Endothelial cell of umbilical vein (primary cell): ENCODE data around the gene AUTS2. TPM values are rescaled to one million over a fixed set of nuclear protein-coding genes. Genes with fewer than 3 reads are reported as not detected.

ENCODE experiments used
- BruUV-seq: library from RNA; stranded (reverse); fragments of 400-500 nt; replicated peaks from 2 replicates; lab custom pipeline; 2021; lab: Mats Ljungman, UMichigan
- CTCF ChIA-PET: fragments of 300-600, 350-600 bp; sonication (Branson Sonifier 250); formaldehyde crosslinking; loops from one replicate; lab custom pipeline; 2021; ENCODE audit warnings: antibody characterized with exemption, inconsistent platforms; lab: Charles Lee
- POLR2A ChIA-PET: fragments of 300-600, 350-600 bp; sonication (Branson Sonifier 250); formaldehyde crosslinking; loops from one replicate; lab custom pipeline; 2021; ENCODE audit warnings: antibody characterized with exemption, inconsistent platforms; lab: Charles Lee
- DNase-seq: peaks from one replicate; pipeline ENCODE4 v3.0.0-alpha.2; 2011; ENCODE audit warnings: low read depth, low spot score
- FAIRE-seq: peaks from 2 replicates; lab custom pipeline; 2011; peaks lifted over from hg19 to GRCh38; lab: Jason Lieb, UNC
- H2AFZ ChIP-seq: 2 replicates; pipeline ENCODE4 v1.6.0; 2012; ENCODE audit warnings: low read depth, low read length, control low read depth, inconsistent platforms
- H3K27ac ChIP-seq: 2 replicates; pipeline ENCODE4 v1.5.1; 2011; ENCODE audit warnings: low read depth, mild to moderate bottlenecking, control low read depth, low read length, moderate library complexity; ENCODE audit not compliant: insufficient read depth
- H3K27me3 ChIP-seq, 2 experiments: 2 replicates each; pipeline versions ENCODE4 v1.6.0 to v1.6.1; 2011; ENCODE audit warnings: low read length in 2 of 2, mixed read lengths in 1 of 2; ENCODE audit not compliant: control insufficient read depth in 2 of 2, insufficient read depth in 2 of 2
- H3K36me3 ChIP-seq, 2 experiments: 2 replicates in 1 of 2; 3 replicates in 1 of 2; pipeline ENCODE4 v1.5.1; 2011; ENCODE audit warnings: low read length in 2 of 2, mild to moderate bottlenecking in 1 of 2, moderate library complexity in 1 of 2; ENCODE audit not compliant: control insufficient read depth in 2 of 2, insufficient read depth in 2 of 2; ENCODE audit errors: extremely low read depth in 1 of 2
- H3K4me1 ChIP-seq: 3 replicates; pipeline ENCODE4 v1.5.1; 2011; ENCODE audit warnings: mild to moderate bottlenecking, low read length; ENCODE audit not compliant: control insufficient read depth, insufficient read depth; ENCODE audit errors: extremely low read depth
- H3K4me2 ChIP-seq: 2 replicates; pipeline ENCODE4 v1.6.1; 2011; ENCODE audit warnings: low read length, control low read depth, mixed read lengths; ENCODE audit not compliant: insufficient read depth
- H3K4me3 ChIP-seq, 3 experiments: fragments of 200-600 bp in 1 of 3; sonication (generic), shearing (Covaris generic) in 1 of 3; replicated peaks in 1 of 3; 2 replicates each; pipeline ENCODE4 v1.5.1; 2011 to 2016; ENCODE audit warnings: control low read depth in 3 of 3, low read length in 3 of 3, mild to moderate bottlenecking in 2 of 3, inconsistent platforms in 1 of 3, low read depth in 1 of 3, moderate library complexity in 1 of 3; ENCODE audit not compliant: insufficient read depth in 1 of 3
- H3K79me2 ChIP-seq: 2 replicates; pipeline ENCODE4 v1.6.0; 2012; ENCODE audit warnings: low read length, inconsistent platforms; ENCODE audit not compliant: control insufficient read depth, insufficient read depth
- H3K9ac ChIP-seq: replicated peaks from 2 replicates; pipeline ENCODE3; 2011; ENCODE audit warnings: low read length, control low read depth; ENCODE audit not compliant: insufficient read depth; ENCODE audit errors: extremely low read depth
- H3K9me1 ChIP-seq: replicated peaks from 3 replicates; pipeline ENCODE4 v1.6.0; 2011; ENCODE audit warnings: mild to moderate bottlenecking, low read length; ENCODE audit not compliant: control insufficient read depth, insufficient read depth; ENCODE audit errors: extremely low read depth
- H3K9me3 ChIP-seq: replicated peaks from 2 replicates; pipeline ENCODE4 v1.5.1; 2012; ENCODE audit warnings: low read length, inconsistent platforms; ENCODE audit not compliant: control insufficient read depth, insufficient read depth
- H4K20me1 ChIP-seq: replicated peaks from 2 replicates; pipeline ENCODE3; 2011; ENCODE audit warnings: mild to moderate bottlenecking, low read length; ENCODE audit not compliant: control insufficient read depth, insufficient read depth; ENCODE audit errors: extremely low read depth
- CTCF ChIP-seq, 2 donors: IDR thresholded peaks; 1 replicate in 1 of 2; 2 replicates in 1 of 2; pipeline ENCODE4 v1.5.1; 2011; ENCODE audit warnings: low read length in 2 of 2, mild to moderate bottlenecking in 2 of 2, moderate library complexity in 2 of 2, control low read depth in 1 of 2, inconsistent platforms in 1 of 2, low read depth in 1 of 2; ENCODE audit not compliant: insufficient read depth in 1 of 2; ENCODE audit errors: extremely low read depth in 1 of 2
- EZH2 ChIP-seq: IDR thresholded peaks from 2 replicates; pipeline ENCODE4 v1.6.1; 2012; ENCODE audit warnings: borderline replicate concordance, low read depth, mild to moderate bottlenecking, moderate library complexity, low read length, inconsistent platforms; ENCODE audit not compliant: severe bottlenecking
- FOS ChIP-seq: IDR thresholded peaks from 2 replicates; pipeline ENCODE4 v1.6.1; 2011; ENCODE audit warnings: mild to moderate bottlenecking, low read length, moderate library complexity, borderline replicate concordance; ENCODE audit not compliant: insufficient read depth
- GATA2 ChIP-seq: IDR thresholded peaks from 2 replicates; pipeline ENCODE4 v1.7.0; 2011; ENCODE audit warnings: low read depth, mild to moderate bottlenecking, moderate library complexity, mixed read lengths, low read length; ENCODE audit not compliant: insufficient read length, insufficient read depth
- JUN ChIP-seq: IDR thresholded peaks from 2 replicates; pipeline ENCODE4 v1.6.1; 2011; ENCODE audit warnings: borderline replicate concordance, low read depth; ENCODE audit not compliant: insufficient read length, insufficient read depth
- MAX ChIP-seq: IDR thresholded peaks from 2 replicates; pipeline ENCODE4 v1.6.1; 2011; ENCODE audit not compliant: insufficient read depth, insufficient read length
- MYC ChIP-seq: IDR thresholded peaks from one replicate; pipeline ENCODE4 v1.6.1; 2011; ENCODE audit warnings: mild to moderate bottlenecking, low read depth, low read length
- POLR2A ChIP-seq: IDR thresholded peaks from 2 replicates; pipeline ENCODE4 v1.6.1; 2012; ENCODE audit warnings: low read depth, mild to moderate bottlenecking, control low read depth, low read length
- POLR2AphosphoS5 ChIP-seq: IDR thresholded peaks from 2 replicates; pipeline ENCODE4 v1.6.1; 2012; ENCODE audit warnings: low read depth, mild to moderate bottlenecking, control low read depth, low read length, moderate library complexity; ENCODE audit not compliant: insufficient read depth
- dilution Hi-C: fragments of 300-500 bp; cut with MboI; formaldehyde crosslinking; loops from one replicate; pipeline ENCODE4 v1.15.0; 2019; ENCODE audit warnings: low sequenced_read_pairs; ENCODE audit not compliant: extremely low pct_ligation_motif_present
- intact Hi-C: fragments of 100-400 bp; cut with micrococcal nuclease; formaldehyde crosslinking; loops from one replicate; pipeline ENCODE4 v1.10.0; 2022
- polyA plus RNA-seq, 4 experiments: library from polyadenylated mRNA; depleted of rRNA in 3 of 4; stranded (reverse) in 3 of 4; unstranded in 1 of 4; fragments of >200 nt; gene quantifications; 2 replicates each; pipeline versions ENCODE4 v1.2.1 to v1.2.3, GENCODE V29; 2011 to 2012; ENCODE audit warnings: missing spikeins in 1 of 4
- total RNA-seq: library from RNA; stranded (reverse); gene quantifications from 2 replicates; pipeline ENCODE4 v1.2.3, GENCODE V29; 2021

Gene AUTS2
- total and polyA plus RNA-seq, 2 donors (not counting 3 experiments of a cell fraction or from before 2014, with no cell fraction given): 0.59 to 8.0 TPM

DNA sequence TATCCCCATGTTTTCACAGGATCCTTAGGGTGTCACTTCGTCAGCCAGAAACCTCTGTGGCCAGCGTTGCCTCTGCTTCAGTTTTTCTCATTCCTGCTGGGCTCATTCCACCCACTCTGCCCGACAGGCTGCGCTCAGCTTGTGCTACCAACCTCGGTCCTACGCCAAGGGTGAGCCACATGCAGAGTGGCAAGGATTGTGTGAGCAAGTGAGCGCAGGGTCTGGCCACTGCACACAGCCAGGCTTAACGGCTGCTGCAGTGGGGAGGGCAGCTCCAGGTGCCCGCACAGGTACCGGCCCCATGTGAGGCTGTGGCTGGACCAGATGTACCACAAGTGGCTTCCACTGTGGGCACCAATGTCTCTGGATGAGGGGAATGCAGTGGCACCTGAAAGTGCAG, 329.2 kb downstream of the AUTS2 start:
- BruUV-seq: no TSS peak
- dilution Hi-C loops (no loop called here), intact Hi-C loops (no loop called here)
- ChIA-PET CTCF (no interaction called here), POLR2A (no interaction called here)
- Histone ChIP-seq H3K27me3 (no peaks in the 10 kb centered on the region), H3K36me3 (no peaks in the 10 kb centered on the region), H3K4me3 (no peak overlapping the region), H3K4me1 (no peaks in the 10 kb centered on the region), H3K79me2 (no peaks in the 10 kb centered on the region), H3K27ac (no peak overlapping the region), H2AFZ (no peak overlapping the region), H3K9ac (no peak overlapping the region), H4K20me1 (no peaks in the 10 kb centered on the region), H3K4me2 (no peak overlapping the region), H3K9me3 (peaks cover 2% of the 10 kb centered on the region), H3K9me1 (no peaks in the 10 kb centered on the region)
- FAIRE-seq (no peak), DNase-seq (no peak)
- TF ChIP-seq FOS: no peak
- TF ChIP-seq POLR2A: no peak
- no peak for TF ChIP-seq POLR2AphosphoS5
- TF ChIP-seq GATA2: no peak
- no peak for TF ChIP-seq EZH2
- TF ChIP-seq JUN: no peak

GRCh38 chr7:69928621-69929020, 330.3 kb downstream of the AUTS2 start:
- no TSS peak for BruUV-seq
- no peak overlapping the region for H3K4me2 ChIP-seq
- dilution Hi-C loops (no loop called here), intact Hi-C loops (no loop called here)
- no peak overlapping the region for H3K9ac ChIP-seq
- H3K9me3 ChIP-seq: peaks cover 2% of the 10 kb centered on the region
- no peak for TF ChIP-seq MYC
- no peak for TF ChIP-seq MAX
- no peak for TF ChIP-seq JUN
- TF ChIP-seq POLR2A: no peak
- no peak for TF ChIP-seq POLR2AphosphoS5
- TF ChIP-seq EZH2: no peak
- no peak for TF ChIP-seq FOS
- TF ChIP-seq CTCF (IDR thresholded peaks at IDR 0.05; ENCODE audit: extremely low read depth in 1 of 2, insufficient read depth in 1 of 2, low read depth in 1 of 2, low read length in 2 of 2): no peak
- TF ChIP-seq GATA2: no peak
- no peaks in the 10 kb centered on the region for H4K20me1 ChIP-seq
- no peaks in the 10 kb centered on the region for H3K79me2 ChIP-seq
- no peak overlapping the region for H3K27ac ChIP-seq
- no peak for DNase-seq
- POLR2A ChIA-PET: no interaction called here
- CTCF ChIA-PET: no interaction called here
- H3K27me3 ChIP-seq: no peaks in the 10 kb centered on the region
- H2AFZ ChIP-seq: no peak overlapping the region
- no peaks in the 10 kb centered on the region for H3K4me1 ChIP-seq
- FAIRE-seq: no peak
- no peak overlapping the region for H3K4me3 ChIP-seq
- H3K36me3 ChIP-seq: no peaks in the 10 kb centered on the region
- no peaks in the 10 kb centered on the region for H3K9me1 ChIP-seq
